Body of pancreas (tissue), 4 donors: ENCODE measurements around the gene GRIP1.

ENCODE experiments used
- POLR2A ChIP-seq, 3 donors: fragments of 450-650 bp; IDR thresholded peaks; one replicate each; pipeline ENCODE4 v1.6.1; 2016; ENCODE audit warnings: antibody characterized with exemption in 3 of 3, mild to moderate bottlenecking in 2 of 3
- TF ChIP-seq, protein P1 (sequence below), 7 experiments: fragments of 450-650 bp in 4 of 7; fragments of 200-600 bp in 3 of 7; sonication (generic) in 3 of 7; IDR thresholded peaks; one replicate each; pipeline ENCODE4 v1.5.1; 2016 to 2019; ENCODE audit warnings: antibody characterized with exemption in 7 of 7

DNA sequence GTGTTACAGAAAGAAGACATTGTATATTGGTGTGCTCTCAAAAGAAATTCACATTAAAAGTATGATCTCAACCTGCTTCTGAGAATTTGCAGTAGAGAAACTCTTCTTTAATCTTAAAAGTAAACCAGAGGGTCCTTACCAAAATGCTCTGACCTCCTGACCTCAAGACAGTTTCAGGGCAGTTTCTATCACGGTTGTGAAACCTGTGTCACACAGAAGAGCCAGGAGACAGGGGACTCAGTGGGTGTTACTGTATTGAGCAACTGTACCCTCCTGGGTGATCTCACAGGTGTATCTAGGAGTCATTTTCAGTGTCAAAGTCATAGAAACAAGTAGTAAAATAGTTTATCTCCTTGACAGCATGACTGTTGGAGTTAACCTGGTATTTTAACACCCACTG lies 178.0 kb downstream of the GRIP1 start:
- TF ChIP-seq, protein P1, sequence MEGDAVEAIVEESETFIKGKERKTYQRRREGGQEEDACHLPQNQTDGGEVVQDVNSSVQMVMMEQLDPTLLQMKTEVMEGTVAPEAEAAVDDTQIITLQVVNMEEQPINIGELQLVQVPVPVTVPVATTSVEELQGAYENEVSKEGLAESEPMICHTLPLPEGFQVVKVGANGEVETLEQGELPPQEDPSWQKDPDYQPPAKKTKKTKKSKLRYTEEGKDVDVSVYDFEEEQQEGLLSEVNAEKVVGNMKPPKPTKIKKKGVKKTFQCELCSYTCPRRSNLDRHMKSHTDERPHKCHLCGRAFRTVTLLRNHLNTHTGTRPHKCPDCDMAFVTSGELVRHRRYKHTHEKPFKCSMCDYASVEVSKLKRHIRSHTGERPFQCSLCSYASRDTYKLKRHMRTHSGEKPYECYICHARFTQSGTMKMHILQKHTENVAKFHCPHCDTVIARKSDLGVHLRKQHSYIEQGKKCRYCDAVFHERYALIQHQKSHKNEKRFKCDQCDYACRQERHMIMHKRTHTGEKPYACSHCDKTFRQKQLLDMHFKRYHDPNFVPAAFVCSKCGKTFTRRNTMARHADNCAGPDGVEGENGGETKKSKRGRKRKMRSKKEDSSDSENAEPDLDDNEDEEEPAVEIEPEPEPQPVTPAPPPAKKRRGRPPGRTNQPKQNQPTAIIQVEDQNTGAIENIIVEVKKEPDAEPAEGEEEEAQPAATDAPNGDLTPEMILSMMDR (IDR thresholded peaks at IDR 0.05): no peak
- TF ChIP-seq POLR2A (IDR thresholded peaks at IDR 0.05): no peak
